IPS-15b (cell line): ENCODE measurements around the gene LDAH.

Source experiments
- H3K27me3 ChIP-seq: one replicate; pipeline ENCODE4 v1.6.1; 2013; ENCODE audit warnings: low read length; ENCODE audit not compliant: control insufficient read depth, insufficient read depth
- H3K36me3 ChIP-seq: one replicate; pipeline ENCODE4 v1.6.1; 2013; ENCODE audit warnings: low read length; ENCODE audit not compliant: control insufficient read depth, insufficient read depth
- H3K4me1 ChIP-seq: one replicate; pipeline ENCODE4 v1.6.1; 2013; ENCODE audit warnings: mild to moderate bottlenecking, low read length; ENCODE audit not compliant: control insufficient read depth, insufficient read depth
- H3K4me3 ChIP-seq: one replicate; pipeline ENCODE4 v1.5.1; 2013; ENCODE audit warnings: low read depth, low read length
- H3K9ac ChIP-seq: one replicate; pipeline ENCODE4 v1.6.1; 2013; ENCODE audit warnings: low read depth, mild to moderate bottlenecking, low read length
- H3K9me3 ChIP-seq: one replicate; pipeline ENCODE4 v1.6.1; 2013; ENCODE audit warnings: mild to moderate bottlenecking, low read length; ENCODE audit not compliant: control insufficient read depth, insufficient read depth

The LDAH gene

DNA sequence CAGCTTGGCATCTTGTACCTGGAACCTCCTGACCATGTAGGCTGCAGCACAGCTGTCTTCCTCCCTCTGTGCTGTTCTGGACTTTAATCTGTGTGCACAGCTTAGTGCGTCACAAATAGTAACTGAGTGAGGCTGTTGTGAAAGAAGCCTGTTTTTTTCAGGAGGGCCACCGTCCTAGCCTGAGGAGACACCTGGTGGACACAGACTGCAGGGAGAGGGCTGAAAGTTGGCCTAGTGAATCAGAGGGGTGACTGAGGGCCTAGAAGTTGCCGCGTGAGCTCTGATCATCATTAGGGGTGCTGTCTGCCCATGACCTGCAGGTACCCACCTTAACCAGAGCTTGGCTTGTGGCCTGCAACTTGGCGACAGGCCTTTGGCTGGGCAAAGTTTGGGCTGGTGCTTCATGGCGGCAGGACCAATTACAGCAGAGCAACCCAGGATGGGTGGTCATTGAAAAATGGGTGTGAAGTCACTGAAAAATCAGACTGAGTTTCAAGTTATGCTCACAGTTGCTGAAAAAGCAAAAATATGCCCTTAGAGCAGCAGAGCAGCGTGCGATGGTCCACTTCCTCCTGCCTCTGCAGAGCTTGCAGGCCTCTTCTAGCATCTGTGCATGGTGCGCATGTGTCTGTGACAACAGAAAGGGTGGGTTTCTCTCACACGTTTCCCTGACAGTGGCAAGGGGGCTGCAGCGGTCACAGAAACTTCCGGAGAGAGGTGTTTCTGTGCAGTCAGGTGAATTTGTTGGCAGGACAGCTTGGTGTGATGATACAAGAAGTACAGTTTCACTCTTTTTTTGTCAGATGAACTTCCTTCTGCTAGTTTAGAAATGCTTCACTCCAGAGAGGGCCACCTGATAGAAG is 146.3 kb downstream of the LDAH start:
- no peaks in the 10 kb centered on the region for H3K9me3 ChIP-seq
- peaks cover 3% of the 10 kb centered on the region for H3K36me3 ChIP-seq
- no peak overlapping the region for H3K9ac ChIP-seq
- no peak overlapping the region for H3K4me3 ChIP-seq
- peaks cover 5% of the 10 kb centered on the region for H3K27me3 ChIP-seq
- H3K4me1 ChIP-seq, result peaks cover 15% of the 10 kb centered on the region

- H3K4me3 ChIP-seq, result no peak overlapping the region
- H3K9ac ChIP-seq, result no peak overlapping the region
Measured at GRCh38 chr2:20675701-20676352, 147.1 kb downstream of the LDAH start.

DNA sequence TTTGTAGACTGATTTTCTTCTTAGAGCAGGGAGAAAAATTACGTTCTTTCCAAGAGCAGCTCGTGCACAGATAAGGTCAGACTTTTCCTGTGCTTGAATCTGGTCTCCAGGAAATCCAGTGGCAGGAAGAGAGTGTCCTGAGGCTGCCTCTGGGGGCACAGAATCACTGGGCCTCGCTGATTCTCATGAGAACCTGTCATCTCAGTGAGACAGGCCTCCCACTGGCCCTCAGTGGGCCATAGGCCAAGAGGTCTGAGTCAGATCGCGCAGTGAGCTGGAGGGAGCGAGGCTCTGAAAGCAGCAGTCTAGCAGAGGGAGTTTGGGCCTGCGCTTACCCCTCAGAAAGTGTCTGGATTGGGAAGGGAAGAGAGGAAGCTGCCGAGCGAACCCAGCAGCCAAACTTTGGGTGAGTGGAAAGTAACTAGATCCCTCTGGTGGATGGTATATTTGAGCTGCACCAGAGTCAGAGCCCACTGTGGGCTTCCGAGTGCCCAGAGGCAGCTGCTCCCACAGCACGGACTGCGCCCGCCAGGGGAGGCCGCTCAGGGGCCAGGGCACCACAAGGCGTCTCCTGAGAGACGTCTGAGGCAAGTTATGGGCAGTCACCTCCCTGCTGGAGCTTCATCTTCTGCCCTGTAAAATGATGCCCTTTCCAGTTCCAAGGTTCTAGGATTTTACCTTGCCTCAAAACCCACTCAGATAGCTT is 147.8 kb downstream of the LDAH start:
- peaks cover 14% of the 10 kb centered on the region for H3K27me3 ChIP-seq

More at GRCh38 chr2:20675701-20676352, 147.1 kb downstream of the LDAH start:
- no peaks in the 10 kb centered on the region for H3K9me3 ChIP-seq
- peaks cover 15% of the 10 kb centered on the region for H3K4me1 ChIP-seq
- H3K27me3 ChIP-seq, result peaks cover 11% of the 10 kb centered on the region
- peaks cover 3% of the 10 kb centered on the region for H3K36me3 ChIP-seq

GRCh38 chr2:20674309-20674965 is 148.5 kb downstream of the LDAH start:
- Histone ChIP-seq H3K9me3 (no peaks in the 10 kb centered on the region), H3K4me1 (peaks cover 15% of the 10 kb centered on the region), H3K36me3 (no peaks in the 10 kb centered on the region), H3K9ac (no peak overlapping the region), H3K4me3 (no peak overlapping the region), H3K27me3 (peaks cover 21% of the 10 kb centered on the region)

More for the DNA sequence above, 147.8 kb downstream of the LDAH start:
- H3K9ac ChIP-seq, result no peak overlapping the region
- no peak overlapping the region for H3K4me3 ChIP-seq
- peaks cover 15% of the 10 kb centered on the region for H3K4me1 ChIP-seq
- H3K36me3 ChIP-seq, result no peaks in the 10 kb centered on the region
- no peaks in the 10 kb centered on the region for H3K9me3 ChIP-seq

- peaks cover 15% of the 10 kb centered on the region for H3K4me1 ChIP-seq
- no peak overlapping the region for H3K4me3 ChIP-seq
- H3K9me3 ChIP-seq, result no peaks in the 10 kb centered on the region
- H3K9ac ChIP-seq, result no peak overlapping the region
- peaks cover 28% of the 10 kb centered on the region for H3K27me3 ChIP-seq
- no peaks in the 10 kb centered on the region for H3K36me3 ChIP-seq
Measured at GRCh38 chr2:20673686-20674308, 149.1 kb downstream of the LDAH start.

- Histone ChIP-seq H3K9ac (no peak overlapping the region), H3K36me3 (no peaks in the 10 kb centered on the region), H3K4me3 (no peak overlapping the region), H3K4me1 (peaks cover 15% of the 10 kb centered on the region), H3K9me3 (no peaks in the 10 kb centered on the region), H3K27me3 (peaks cover 41% of the 10 kb centered on the region)
Measured at GRCh38 chr2:20672201-20672951, 150.5 kb downstream of the LDAH start.

GRCh38 chr2:20671736-20672080 is 151.2 kb downstream of the LDAH start:
- Histone ChIP-seq H3K4me3 (no peak overlapping the region), H3K9ac (no peak overlapping the region), H3K27me3 (peaks cover 41% of the 10 kb centered on the region), H3K36me3 (no peaks in the 10 kb centered on the region), H3K4me1 (peaks cover 15% of the 10 kb centered on the region), H3K9me3 (no peaks in the 10 kb centered on the region)

DNA sequence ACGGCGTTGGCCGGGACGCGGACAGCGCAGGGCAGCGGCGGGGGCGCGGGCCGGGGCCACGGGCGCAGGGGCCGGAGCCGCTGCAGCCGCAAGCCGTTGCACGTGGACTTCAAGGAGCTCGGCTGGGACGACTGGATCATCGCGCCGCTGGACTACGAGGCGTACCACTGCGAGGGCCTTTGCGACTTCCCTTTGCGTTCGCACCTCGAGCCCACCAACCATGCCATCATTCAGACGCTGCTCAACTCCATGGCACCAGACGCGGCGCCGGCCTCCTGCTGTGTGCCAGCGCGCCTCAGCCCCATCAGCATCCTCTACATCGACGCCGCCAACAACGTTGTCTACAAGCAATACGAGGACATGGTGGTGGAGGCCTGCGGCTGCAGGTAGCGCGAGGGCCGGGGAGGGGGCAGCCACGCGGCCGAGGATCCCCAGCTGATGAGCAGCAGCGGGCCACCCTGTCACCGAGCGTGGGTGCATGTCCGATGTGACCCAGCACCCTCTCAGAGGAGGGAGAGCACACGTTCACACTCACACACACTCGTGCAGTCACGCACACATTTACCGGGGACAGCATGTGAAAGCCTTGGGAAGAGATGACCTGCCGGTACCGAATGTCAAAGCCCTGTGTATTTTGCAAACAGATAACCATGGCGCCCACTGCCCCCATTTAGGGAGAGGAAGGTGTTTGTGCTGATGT is 151.7 kb downstream of the LDAH start:
- H3K4me3 ChIP-seq, result no peak overlapping the region
- peaks cover 14% of the 10 kb centered on the region for H3K4me1 ChIP-seq
- no peak overlapping the region for H3K9ac ChIP-seq
- H3K36me3 ChIP-seq, result no peaks in the 10 kb centered on the region
- no peaks in the 10 kb centered on the region for H3K9me3 ChIP-seq
- peaks cover 43% of the 10 kb centered on the region for H3K27me3 ChIP-seq

DNA sequence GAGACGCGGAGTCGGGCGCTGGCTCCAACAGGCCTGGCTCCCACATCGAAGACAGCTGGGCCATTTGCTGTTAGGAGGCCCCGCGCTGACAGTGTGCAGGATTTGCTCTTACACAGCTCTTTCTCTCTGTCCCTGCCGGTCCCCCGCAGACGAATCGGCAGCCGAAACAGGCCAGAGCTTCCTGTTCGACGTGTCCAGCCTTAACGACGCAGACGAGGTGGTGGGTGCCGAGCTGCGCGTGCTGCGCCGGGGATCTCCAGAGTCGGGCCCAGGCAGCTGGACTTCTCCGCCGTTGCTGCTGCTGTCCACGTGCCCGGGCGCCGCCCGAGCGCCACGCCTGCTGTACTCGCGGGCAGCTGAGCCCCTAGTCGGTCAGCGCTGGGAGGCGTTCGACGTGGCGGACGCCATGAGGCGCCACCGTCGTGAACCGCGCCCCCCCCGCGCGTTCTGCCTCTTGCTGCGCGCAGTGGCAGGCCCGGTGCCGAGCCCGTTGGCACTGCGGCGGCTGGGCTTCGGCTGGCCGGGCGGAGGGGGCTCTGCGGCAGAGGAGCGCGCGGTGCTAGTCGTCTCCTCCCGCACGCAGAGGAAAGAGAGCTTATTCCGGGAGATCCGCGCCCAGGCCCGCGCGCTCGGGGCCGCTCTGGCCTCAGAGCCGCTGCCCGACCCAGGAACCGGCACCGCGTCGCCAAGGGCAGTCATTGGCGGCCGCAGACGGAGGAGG is 152.4 kb downstream of the LDAH start:
- Histone ChIP-seq H3K9me3 (no peaks in the 10 kb centered on the region), H3K27me3 (peaks cover 50% of the 10 kb centered on the region), H3K36me3 (no peaks in the 10 kb centered on the region), H3K9ac (no peak overlapping the region), H3K4me3 (no peak overlapping the region), H3K4me1 (peaks cover 13% of the 10 kb centered on the region)
